Measurements from ENCODE around the gene HM13.
A peak's percentile ranks its signal among the peaks of the same experiment; 100 is the strongest.
"Not testable (repeated sequence)": the region's sequence is repeated elsewhere in the genome, so short reads cannot be mapped to it uniquely, and the experiment has no call there.

The HM13 gene, protein sequence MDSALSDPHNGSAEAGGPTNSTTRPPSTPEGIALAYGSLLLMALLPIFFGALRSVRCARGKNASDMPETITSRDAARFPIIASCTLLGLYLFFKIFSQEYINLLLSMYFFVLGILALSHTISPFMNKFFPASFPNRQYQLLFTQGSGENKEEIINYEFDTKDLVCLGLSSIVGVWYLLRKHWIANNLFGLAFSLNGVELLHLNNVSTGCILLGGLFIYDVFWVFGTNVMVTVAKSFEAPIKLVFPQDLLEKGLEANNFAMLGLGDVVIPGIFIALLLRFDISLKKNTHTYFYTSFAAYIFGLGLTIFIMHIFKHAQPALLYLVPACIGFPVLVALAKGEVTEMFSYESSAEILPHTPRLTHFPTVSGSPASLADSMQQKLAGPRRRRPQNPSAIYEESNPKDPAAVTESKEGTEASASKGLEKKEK

DNA sequence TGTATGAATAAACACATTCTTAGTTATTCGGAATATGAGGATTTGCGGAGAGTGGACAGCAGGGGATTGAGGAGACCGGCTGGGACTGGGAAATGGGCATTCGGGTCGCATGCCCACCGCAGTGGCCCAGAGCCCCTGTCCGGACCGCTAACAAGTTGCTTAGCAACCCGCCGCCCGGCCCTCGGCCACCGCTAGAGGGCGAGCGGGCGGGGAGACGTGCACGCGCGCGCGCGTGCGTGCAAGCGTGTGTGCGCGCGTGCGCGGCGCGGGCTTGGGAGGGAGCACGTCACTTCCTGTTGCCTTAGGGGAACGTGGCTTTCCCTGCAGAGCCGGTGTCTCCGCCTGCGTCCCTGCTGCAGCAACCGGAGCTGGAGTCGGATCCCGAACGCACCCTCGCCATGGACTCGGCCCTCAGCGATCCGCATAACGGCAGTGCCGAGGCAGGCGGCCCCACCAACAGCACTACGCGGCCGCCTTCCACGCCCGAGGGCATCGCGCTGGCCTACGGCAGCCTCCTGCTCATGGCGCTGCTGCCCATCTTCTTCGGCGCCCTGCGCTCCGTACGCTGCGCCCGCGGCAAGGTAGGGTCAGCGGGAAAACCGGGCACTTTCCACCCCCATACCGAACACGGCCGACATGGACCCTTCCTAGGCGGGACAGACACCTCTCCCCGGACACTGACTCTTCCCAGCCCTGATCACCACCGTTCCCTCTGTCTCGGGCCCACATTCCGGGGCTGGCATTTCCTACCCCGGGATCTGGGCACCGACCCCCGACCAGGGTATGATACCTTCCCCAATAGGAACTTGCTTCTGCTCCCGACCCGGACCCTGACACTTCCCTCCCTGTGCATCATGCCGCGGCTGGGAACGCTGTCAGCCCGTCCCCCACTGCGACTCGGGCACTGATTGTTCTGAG, at the start of gene HM13:
Gene HM13 (plus strand): TSS at position 289 of the 918 bp plus-strand sequence. CDS start 110 bp downstream, at position 399.
- DNase-seq: peak; percentile 92

DNA sequence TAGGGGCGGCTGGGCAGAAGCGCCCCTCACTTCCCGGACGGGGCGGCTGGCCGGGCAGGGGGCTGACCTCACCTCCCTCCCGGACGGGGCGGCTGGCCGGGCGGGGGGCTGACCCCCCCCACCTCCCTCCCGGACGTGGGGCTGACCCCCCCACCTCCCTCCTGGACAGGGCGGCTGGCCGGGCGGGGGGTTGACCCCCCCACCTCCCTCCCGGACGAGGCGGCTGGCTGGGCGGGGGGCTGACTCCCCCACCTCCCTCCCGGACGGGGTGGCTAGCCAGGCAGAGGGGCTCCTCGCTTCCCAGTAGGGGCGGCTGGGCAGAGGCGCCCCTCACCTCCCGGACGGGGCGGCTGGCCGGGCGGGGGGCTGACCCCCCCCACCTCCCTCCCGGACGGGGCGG, 43.3 kb upstream of the HM13 start:
- DNase-seq: not testable (repeated sequence)

DNA sequence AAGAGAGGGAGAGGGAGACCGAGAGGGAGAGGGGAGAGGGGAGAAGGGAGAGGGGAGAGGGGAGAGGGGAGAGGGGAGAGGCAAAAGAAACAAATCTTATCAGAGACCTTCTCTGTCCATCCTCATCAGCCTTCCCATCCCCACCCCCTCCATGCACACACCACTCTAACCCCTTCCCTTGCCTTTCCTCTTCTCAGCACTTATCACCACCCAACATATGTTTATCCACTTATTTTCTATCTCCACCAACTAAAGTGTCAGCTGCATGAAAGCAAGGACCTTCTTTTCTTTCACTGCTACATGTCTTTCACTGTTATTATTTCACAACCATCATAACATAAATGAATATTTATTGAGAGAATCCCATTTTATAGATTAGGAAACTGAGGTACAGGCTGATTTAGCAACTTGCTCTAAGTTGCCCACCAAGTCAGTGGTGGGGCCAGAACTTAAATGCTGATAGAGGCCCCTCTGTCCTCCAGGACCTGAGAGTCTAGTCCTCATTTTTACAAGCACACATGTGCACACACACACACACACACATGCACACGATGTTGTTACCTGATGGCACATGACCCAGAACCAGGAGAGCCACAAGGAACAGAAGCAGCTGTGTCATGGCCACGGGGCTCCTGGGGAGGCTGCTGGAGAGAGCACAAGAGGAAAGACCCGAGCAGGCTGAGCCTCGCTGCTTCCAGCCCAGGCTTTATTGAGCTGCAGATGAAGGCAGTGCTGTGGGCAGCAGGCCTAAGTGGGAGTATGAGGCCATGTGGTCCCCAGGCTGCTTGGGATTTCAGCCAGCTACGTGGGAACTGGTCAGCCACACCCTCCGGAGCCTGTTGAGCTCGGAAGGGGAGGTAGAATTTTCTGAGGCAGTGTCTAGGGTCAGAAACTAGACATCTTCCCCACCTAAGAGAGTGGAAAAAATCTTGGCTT, 41.6 kb upstream of the HM13 start:
- DNase-seq: no peak

DNA sequence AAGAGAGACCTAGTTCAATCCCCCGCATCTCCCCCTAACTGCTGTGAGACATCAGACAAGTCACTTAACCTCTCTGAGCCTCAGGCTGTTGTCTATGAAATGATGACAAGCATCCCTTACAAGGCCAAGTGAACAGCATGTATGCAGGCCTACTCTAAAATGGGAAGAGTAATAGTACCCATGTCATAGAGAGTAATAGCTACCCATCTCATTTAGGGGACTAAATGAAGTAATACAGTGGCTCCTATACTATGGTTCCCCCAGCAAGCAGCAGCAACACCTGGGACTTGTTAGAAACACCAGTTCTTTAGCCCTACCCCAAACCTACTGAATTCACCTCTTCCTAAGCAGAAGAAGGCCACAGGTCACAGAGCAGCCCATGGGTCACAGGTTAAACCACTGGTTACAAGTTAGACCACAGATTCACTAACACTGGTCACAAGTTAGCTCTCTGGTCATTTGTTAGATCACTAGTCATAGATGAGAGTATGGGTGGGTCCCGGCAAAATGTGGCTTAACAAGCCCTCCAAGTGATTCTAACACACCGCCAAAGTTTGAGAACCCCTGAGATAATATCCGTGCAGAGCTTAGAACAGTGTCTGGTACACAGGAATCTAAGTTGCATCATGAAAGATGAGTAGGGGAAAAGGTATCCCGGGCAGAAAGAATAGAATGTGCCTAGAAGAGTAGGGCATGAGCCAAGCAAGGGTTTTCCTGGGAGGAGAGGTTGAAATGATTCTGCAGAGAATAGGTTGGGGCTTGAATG, 40.7 kb upstream of the HM13 start:
- no peak for DNase-seq

DNA sequence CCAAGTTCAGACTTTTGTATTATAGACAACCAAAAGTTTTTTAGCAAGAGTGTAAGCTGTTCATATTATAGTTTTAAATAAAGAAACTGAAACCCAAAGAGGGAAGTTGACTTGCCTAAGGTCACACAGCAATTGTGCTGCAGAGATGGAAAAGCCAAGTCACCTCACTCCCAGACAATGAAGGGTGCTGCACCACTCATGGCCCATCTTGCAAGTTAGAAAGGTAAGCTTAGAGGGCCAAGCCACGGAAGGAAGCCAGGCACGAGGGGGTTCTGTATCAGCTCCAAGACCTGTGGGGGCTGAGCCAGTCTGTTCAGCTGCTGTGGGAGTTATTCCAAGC, 40.2 kb upstream of the HM13 start:
- DNase-seq: no peak

DNA sequence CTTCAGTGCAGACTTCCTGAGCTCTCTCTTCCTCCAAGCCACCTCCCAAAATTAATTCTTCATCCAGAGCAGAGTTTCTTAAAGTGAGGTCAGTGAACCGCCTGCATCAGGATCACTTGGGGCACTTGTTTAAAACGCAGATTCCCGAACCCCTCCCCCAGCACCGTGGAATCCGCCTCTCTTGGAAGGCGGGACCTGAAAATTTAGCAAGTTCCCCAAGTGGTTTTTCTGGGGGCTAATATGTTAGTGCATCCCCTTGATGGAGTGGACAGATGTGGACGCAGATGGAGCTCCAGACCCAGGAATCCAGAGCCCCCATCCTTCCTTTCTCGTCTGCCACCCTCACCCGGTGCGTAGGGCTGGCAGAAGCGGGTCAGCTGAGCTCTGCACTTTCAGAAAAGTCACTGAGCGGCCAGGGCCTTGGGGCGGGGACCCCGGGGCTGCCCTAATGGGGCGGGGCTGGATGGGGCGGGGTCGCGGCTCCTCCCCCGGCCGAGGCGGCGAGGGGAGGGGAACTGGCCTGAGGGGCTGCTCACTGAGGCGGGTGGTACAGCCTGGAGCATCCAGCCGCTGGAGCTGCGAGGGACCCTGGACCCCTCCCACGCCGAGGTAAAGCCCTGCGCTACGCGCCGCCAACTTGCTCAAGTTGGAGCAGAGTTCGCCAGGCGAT, 39.3 kb upstream of the HM13 start, which contains the start of the genes DEFB124 and REM1:
Gene DEFB124 (minus strand): TSS at position 370 of the 670 bp plus-strand sequence. CDS start 2,114 bp downstream, outside the sequence.
Gene REM1 (plus strand): TSS at position 531 of the 670 bp plus-strand sequence. CDS start 1,158 bp downstream, outside the sequence.
- DNase-seq: no peak

DNA sequence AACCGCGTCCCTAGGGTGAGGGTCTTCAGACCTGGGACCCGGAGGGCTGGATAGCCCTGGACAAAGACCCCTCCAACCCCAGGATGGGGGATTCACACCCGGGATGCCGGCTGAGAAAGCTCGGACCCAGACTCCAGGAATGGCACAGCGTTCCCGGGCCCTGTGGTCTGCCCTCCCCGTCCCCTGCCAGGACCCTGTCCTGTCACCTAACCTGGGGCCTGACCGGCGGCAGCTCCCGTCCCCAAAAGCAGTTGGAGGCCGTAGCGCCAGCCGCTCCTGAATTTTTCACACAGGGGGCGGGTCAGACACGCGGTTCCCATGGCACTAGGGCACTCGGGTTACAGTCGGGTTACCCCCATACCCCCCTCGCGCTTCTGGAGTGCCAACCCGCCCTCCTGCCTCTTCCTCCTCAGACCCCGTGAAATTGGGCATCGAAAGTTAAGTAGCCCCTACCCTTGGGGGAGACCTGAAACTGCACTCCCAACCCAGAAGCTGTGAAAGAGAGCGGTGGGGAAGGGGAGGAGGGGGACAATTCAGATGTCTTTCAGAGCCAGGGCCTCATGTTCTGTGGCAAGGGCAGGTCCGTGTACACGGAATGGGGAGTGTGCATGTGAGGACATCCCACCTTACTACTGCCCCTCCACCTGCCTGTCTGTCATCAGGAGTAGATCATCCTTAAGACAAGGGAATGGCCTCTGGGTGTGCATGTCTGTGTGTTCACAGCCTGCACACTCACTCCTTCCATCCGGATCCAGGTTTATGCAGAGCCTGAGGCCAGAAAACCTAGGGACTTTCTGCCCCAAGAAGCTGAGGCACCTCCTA, 38.6 kb upstream of the HM13 start:
- no peak for DNase-seq

DNA sequence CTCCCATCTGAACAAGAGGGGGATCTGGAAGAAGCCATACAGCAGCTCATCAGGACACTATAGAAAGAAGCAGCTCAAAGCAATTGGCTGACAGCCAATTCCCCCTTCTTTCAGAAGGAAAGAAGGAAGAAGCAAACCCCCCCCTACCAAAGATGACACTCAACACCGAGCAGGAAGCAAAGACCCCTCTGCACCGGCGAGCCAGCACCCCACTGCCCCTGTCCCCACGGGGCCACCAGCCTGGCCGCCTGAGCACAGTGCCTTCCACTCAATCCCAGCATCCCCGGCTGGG, 38.0 kb upstream of the HM13 start:
- DNase-seq: no peak

DNA sequence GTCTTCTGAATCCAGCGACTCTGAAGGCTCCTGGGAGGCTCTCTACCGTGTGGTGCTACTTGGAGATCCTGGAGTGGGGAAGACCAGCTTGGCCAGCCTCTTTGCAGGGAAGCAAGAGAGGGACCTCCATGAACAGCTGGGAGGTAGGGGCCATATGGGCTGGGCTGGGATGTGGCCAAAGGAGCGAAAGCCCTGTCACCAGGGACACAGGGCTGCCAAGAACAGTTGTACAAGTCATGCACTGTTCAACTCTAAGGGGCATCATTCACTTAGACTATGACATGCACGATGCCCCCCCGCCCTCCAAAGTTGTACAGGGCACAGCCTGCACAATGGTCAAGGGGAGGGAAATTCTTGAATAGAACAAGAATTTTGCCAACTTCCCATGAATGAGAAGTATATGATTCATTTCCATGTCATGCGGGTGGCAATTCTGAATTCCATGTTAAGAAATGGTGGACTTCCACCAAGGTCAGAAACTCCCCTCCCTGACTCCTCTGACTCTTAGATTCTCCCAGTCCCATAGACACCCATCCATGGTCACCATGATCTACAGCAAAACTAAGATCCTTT, 37.5 kb upstream of the HM13 start:
- no peak for DNase-seq

DNA sequence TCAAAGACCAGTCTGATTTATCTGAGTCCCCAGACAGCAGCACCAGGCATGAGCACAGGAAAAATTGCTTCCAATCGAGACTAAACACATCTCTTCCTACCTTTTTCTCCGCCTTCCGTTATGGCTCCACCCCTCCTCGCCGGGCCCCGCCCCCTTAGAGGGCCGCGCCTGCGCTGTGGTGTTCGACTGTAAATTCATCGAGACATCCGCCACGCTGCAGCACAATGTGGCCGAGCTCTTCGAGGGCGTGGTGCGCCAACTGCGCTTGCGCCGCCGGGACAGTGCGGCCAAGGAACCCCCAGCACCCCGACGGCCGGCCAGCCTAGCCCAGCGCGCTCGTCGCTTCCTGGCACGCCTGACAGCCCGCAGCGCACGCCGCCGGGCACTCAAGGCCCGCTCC, 30.2 kb upstream of the HM13 start:
- DNase-seq: no peak

DNA sequence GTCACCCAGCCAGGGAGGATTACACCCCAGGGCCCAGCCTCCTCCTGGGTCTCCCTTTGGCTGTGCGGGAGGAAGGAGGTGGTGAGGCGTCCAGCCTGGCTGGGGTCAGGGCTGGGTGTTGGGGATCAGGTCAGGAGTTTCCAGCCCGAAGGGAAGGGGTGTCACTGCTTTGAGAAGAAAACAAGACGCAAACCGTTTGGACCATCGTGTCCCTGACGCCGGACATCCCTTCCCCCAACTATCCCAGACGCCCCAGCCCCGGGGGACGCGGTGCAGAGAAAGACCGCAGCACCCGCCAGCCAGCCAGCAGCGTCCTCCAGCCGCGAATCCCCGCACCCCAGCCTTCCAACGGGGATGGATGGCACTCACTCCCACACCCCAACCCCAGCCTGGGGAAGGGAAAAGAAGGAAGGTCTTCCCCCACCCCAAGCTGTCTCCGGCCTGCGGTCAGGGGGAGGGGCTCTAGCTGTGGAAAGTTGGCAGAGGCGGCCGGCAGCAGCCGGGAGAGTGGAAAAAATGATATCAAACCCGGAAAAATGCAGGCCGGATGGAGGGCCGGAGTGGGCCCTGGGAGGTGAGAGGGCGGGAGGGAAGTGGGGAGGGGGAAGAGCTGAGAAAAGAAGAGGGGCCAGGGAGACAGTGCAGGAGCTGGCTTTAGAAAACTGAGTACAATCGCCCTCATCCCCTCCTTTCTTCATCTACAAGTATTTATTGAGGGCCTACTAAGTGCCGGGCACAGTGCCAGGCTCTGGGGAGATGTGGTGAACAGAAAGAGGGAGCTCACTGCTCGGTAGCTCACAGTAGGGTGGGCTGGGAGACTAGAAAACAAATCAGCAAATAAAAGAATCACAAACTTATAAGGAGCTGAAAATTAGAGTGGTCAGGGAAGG, 28.5 kb upstream of the HM13 start:
- DNase-seq: no peak

DNA sequence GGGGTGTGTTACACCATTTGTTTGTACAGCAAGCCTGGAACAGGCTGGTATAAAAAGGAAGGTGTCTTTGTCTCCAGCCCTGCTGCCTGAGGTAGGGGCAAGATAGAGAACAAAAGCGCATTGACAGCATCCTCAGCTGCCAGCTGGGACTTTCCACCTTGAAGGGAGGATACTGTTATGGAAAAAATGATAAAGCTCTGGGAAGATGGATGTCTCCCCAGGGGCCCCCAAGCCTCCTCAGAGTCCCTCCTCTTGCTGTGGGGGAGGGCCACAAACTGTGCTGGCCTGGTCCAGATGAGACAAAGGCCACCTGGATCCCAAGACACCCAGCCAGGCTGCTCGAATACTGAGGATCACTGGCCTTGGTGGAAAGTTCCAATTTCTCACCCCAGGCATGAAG, 26.1 kb upstream of the HM13 start:
- DNase-seq: no peak

DNA sequence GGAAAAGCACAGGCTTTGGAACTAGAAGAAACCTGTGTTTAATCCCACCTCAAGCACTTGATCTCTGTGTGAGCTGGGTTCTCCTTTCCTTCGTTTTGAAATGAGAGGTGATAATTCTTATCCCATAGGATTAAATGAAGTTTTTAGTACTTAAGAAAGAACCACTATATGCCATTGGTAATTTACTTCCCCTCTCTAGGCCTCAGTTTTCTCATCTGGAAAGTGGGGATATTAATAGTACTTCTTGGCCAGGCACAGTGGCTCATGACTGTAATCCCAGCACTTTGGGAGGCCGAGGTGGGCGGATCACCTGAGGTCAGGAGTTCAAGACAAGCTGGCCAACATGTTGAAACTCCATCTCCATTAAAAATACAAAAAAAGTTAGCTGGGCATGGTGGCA, 25.1 kb upstream of the HM13 start:
- DNase-seq: no peak

DNA sequence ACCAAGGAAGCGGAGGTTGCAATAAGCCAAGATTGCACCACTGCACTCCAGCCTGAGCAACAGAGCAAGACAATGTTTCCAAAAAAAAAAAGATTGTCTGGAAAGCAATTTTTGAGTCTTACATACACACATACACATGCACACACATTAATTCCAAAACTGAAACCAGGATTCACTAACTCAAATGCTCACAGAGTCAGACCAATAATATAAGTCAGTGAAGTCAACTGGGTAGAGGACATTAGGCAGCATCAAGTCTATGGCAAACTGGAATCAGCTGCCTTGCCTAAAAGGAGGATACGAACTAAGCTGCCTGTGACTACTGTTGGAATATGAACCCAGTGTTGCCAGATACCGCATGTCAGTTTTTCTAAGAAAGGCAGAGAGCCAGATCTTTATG, 23.5 kb upstream of the HM13 start:
- no peak for DNase-seq

DNA sequence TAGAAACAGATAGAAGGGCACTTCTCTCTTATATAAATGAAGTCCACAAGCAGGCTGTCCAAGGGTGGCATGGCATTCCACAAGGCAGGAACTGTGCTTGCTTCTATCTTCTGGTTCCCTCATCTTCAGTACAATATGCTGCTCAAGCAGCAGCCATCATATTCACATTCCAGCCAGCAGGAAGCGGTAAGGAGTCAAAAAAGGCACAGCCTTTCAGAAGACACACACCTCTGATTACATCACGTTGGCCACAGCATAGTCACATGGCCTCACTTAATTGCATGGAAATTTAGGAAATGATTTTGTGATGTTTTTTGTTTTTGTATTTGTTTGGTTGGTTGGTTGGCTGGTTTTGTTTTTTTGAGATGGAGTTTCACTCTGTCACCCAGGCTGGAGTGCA, 20.1 kb upstream of the HM13 start:
- DNase-seq: no peak

DNA sequence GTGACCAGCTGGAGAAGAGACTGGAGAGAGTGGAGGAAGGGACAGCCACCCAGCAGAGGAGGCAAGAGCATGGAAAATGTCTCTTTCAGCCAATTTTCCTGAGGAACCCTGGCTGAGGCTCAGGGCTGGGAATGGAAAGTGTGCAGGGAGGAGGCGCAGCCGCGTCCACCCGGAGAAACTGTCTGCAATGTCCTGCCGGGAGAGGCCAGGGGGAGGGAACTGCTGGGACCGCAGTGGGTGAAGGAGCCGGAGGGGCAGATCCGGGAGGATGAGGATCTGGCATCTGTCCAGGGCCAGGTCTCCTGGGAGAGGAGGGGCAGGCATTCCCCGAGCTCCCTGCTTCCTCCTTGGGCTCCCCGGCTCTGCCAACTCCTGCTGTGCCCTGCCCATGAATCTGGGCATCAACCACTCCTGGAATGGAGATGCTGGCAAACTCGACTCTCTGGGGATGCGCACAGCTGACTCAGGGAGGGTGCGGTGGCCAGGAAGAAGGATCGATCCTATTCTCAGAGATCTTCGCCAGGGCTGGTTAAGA, 17.4 kb upstream of the HM13 start:
- DNase-seq: peak; percentile 58

DNA sequence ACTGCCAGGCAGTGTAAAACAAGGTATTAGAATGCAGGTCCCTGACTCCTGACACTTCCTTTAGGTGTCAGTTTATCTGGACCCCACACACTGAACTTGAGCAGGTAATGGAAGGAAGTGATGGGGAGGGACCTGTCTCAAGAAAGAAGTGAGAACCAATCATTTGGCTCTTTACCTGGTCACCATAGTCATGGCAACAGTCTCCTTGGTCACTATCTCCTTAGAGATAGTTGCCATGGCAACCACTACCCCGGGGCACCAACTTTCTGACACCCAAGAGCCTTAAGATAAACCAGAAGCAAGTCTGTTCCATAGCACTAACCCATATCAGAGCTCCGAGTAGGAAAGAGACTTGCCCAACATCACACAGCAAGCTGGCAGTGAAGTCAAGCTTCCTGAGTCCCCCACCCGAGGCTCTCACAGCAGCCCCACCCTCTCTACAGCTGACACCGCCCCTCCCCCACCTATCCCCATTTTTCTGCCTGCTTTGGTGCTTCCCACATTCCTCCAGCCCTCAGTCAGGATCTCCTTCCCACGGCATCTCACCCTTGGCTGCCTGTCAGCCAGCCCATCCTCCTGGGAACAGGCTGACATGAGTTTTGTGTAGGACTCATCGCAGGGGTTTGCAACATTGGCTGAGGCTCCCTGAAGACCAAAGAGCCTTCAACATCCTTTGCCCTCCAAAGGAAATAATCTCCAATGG, 16.3 kb upstream of the HM13 start:
- DNase-seq: no peak

DNA sequence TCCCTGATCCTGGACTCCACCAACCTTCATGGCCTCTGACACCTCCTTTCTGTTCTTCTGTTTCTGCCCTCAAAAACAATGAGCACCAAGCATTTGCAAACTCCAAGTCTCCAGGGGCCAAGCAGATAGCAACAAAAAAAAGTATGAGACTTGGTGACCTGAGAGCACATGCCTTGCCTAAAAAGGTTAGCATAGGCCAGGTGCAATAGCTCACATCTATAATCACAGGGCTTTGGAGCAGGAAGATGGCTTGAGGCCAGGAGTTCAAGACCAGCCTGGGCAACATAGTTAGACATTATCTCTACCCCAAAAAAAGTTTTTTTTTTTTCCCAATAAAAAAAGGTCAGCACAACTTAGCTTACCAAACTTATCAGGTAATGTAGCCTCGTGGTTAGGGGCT, 13.7 kb upstream of the HM13 start:
- no peak for DNase-seq
